GM19099 (cell line): ENCODE data around the gene IKBKE.

ENCODE experiments used
- POLR2A ChIP-seq: IDR thresholded peaks from 3 replicates; pipeline ENCODE4 v1.6.1; 2011; ENCODE audit warnings: low read depth; ENCODE audit not compliant: insufficient read length; ENCODE audit errors: extremely low read depth

IKBKE gene

DNA sequence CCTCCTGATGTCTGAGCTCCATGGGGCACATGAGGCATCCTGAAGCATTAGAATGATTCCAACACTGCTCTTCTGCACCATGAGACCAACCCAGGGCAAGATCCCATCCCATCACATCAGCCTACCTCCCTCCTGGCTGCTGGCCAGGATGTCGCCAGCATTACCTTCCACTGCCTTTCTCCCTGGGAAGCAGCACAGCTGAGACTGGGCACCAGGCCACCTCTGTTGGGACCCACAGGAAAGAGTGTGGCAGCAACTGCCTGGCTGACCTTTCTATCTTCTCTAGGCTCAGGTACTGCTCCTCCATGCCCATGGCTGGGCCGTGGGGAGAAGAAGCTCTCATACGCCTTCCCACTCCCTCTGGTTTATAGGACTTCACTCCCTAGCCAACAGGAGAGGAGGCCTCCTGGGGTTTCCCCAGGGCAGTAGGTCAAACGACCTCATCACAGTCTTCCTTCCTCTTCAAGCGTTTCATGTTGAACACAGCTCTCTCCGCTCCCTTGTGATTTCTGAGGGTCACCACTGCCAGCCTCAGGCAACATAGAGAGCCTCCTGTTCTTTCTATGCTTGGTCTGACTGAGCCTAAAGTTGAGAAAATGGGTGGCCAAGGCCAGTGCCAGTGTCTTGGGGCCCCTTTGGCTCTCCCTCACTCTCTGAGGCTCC is 26.0 kb downstream of the IKBKE start:
- TF ChIP-seq POLR2A = no peak

DNA sequence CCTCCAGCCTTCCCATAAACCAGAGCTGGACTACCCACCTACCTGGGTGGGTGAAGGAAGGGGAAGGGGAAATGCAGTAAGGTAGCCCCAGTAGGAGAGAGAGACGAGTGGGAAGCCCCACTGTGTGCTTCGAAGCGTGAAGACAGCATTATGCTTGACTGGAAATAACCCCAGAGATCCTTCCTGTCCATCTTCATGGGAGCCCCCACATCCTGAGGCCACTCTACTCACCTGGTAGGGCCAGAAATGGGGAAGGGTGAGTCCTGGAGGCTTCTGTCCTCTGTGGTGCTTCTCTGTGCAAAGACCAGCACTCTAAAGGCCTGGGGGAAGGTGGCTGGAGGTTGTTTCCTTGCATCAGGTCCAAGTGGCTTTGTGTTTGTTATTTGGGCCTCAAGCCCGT is 27.1 kb downstream of the IKBKE start:
- no peak for TF ChIP-seq POLR2A

- no peak for TF ChIP-seq POLR2A
Observed at GRCh38 chr1:206497774-206498173, 27.5 kb downstream of the IKBKE start.

DNA sequence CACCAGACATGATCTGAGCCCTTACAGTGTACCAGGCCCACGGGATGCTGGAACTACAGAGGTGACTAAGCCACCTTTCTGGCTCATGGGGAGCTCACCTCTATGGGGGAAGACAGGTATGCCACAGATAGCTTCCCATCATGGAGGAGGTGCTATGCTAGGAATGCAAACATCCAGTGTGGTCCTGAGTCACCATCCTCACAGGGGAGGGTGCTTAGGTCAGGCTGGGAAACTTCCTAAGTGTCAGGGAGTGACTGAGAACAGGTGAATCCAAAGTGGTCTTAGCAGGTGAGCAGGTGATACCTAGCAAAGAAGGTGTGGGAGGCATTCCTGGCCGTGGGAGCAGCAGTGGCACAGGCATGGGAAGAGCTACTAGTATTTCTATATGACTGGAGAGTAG is 28.4 kb downstream of the IKBKE start:
- TF ChIP-seq POLR2A = no peak

- TF ChIP-seq POLR2A = no peak
Observed at GRCh38 chr1:206500046-206500445, 29.8 kb downstream of the IKBKE start.

DNA sequence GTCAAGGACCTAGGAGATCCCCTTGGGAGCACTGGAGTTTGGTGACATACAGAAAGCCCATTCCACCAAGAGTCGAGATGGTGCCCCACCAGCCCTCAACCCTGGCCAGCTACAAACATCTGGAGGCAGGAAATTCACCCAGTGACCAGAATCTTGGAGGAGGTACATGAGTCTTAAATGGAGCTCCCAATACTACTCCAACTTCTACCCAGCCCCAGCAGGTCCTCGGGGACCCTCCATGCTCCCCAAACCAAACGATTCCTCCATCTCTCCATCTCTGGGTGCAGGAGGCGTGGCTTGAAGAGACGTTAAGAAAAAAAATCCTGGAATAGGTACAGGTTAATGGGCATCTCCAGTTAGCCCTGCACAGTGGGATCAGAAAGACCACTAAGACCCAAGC is 31.6 kb downstream of the IKBKE start:
- no peak for TF ChIP-seq POLR2A

- no peak for TF ChIP-seq POLR2A
Observed at GRCh38 chr1:206502403-206502802, 32.1 kb downstream of the IKBKE start.

DNA sequence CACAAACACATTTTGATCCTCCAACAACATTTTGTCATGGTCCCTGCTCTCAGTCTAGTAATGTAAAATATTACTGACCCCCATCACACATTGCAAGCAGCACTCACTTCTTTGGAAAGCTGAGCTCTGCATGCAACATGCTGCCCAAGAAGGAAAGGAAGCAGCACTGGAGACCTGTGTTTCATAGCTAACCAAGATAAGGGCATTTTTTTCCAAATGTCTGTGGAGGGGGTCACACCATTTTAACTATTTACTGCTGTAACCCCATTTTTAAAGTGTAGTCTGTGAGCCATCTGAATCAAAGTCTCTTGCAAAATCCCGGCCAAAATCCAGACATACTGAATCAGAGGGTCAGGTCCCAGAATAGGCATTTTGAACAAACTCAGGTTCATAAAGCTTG is 32.5 kb downstream of the IKBKE start:
- no peak for TF ChIP-seq POLR2A

GRCh38 chr1:206503591-206504362 is 33.5 kb downstream of the IKBKE start:
- no peak for TF ChIP-seq POLR2A

GRCh38 chr1:206504363-206504713 is 34.1 kb downstream of the IKBKE start:
- TF ChIP-seq POLR2A = no peak

DNA sequence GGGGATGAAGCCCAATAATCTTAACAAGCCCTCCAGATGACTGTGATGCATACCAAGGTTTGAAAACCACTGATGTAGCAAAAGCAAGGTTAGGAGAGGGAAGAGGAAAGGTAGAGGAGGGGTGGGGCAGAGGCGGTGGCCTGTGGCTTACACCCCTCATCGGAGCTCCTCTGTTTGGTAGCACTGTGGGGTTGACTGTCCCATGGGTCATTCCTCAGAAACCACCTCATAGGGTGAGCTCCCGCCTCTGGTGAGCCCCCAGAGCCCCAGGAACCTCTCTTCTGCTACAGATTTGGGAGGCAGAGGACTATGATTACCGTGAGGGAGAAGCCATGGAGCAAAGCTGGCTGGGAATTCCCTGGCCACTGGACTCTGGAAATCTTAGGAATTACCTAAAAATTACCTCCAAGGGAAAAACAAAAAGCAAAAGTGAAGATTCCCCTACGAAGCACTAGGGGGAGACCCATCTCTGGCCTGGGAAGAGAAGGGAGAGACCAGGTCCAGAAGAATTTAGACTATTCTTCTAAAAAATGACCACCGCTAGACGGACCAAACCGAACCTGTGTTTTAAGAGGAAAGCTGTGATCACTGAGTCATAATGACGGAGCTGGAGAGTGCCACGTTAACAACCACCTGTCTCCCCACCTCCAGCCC is 35.6 kb downstream of the IKBKE start:
- TF ChIP-seq POLR2A = no peak

- no peak for TF ChIP-seq POLR2A
Observed at GRCh38 chr1:206506405-206507283, 36.4 kb downstream of the IKBKE start.

- peak; percentile 81 for TF ChIP-seq POLR2A
Observed at GRCh38 chr1:206507284-206508129, 37.2 kb downstream of the IKBKE start, which contains the start of gene RASSF5. Gene RASSF5 (plus strand): TSS chr1:206507531. CDS start chr1:206507603, 72 bp downstream.
